Measurements from ENCODE around the gene NPC1L1. TPM values are rescaled to one million over a fixed set of nuclear protein-coding genes. Genes with fewer than 3 reads are reported as not detected.

The NPC1L1 gene
- total RNA-seq, 8 experiments from 2014 or later: 0.05 to 0.24 (median 0.15) TPM; not detected in 3

- in situ Hi-C loops (cut with MboI; ENCODE audit: low pct_unique_long_range_greater_than_20kb in 2 of 9, low sequenced_read_pairs in 9 of 9, unreplicated experiment in 9 of 9): no loop called here
Measured at GRCh38 chr7:44505595-44505994, 35.5 kb downstream of the NPC1L1 start.

GRCh38 chr7:44498230-44498954 is 42.7 kb downstream of the NPC1L1 start:
- no peak overlapping the region for H3K27ac ChIP-seq
- in situ Hi-C loops (cut with MboI; ENCODE audit: low pct_unique_long_range_greater_than_20kb in 2 of 9, low sequenced_read_pairs in 9 of 9, unreplicated experiment in 9 of 9): loop anchor here in 4 of 9 experiments (25.0 kb wide), 2 partner anchors 261 to 286 kb away; partner anchors contain the start of gene YKT6 (in 2 of the 4)
- H3K4me3 ChIP-seq: no peak overlapping the region
- no peaks in the 10 kb centered on the region for H3K4me1 ChIP-seq (replicated peaks in 1 of 2)
- 5 to 67% (median 26%) methylated on average over 1 to 4 of the region's 4 CpGs; no CpG with 5 or more reads in 2 of the 10 experiments for WGBS, 10 experiments
- no peak for ATAC-seq (replicated peaks in 6 of 8)

More at GRCh38 chr7:44505595-44505994, 35.5 kb downstream of the NPC1L1 start:
- no peak overlapping the region for H3K4me3 ChIP-seq
- 20 to 60% (median 50%) methylated on average over 1 to 2 of the region's 3 CpGs; no CpG with 5 or more reads in 6 of the 10 experiments for WGBS, 10 experiments
- no peaks in the 10 kb centered on the region for H3K4me1 ChIP-seq (replicated peaks in 1 of 2)
- no peak overlapping the region for H3K27ac ChIP-seq
- no peak for ATAC-seq (replicated peaks in 6 of 8)

DNA sequence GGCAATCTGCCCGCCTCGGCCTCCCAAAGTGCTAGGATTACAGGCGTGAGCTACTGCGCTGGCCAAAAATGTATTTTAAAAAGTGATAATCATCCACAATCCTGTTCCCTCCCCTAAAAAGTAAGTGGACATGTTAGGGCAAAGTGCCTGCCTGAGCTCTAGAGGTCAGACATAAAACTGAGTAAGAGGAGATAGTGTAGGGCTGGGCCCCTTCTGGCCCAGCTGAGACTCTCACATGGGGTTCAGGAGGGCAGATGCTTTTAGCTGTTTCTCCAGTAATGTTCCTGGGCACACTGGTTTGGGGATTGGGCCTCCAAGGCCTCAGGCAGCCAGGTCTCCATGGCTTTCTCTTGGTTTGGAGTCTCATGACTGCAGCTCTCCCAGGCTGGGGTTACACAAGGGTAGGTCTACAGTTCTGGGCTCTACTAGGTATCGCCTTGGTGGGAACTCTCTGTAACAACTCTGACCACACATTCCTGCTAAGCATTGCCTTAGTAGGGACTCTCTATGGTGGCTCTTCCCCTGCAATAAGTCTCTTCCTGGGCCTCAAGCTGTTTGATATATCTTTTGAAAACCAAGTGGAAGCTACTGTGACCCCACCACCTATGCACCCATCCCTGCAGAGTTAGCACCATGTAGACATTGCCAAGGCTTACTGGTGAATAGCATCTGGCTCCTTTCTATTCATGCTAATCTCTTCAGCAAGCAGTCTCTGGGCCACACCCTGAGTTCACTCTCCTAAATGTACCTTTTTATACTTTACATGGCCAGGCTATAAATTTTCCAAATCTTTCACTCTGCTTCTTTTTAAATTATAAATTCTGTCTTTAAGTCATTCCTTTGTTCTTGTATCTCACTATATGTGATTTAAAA is 43.7 kb downstream of the NPC1L1 start:
- no peak overlapping the region for H3K27ac ChIP-seq
- WGBS, 10 experiments: 82 to 100% (median 89%) methylated on average over 2 to 4 of the region's 5 CpGs; no CpG with 5 or more reads in 5 of the 10 experiments
- ATAC-seq (replicated peaks in 6 of 8): peak in 3 of 8 experiments; percentile 74 to 98 (median 89)
- H3K4me1 ChIP-seq (replicated peaks in 1 of 2): no peaks in the 10 kb centered on the region
- H3K4me3 ChIP-seq: no peak overlapping the region
- in situ Hi-C loops (cut with MboI; ENCODE audit: low pct_unique_long_range_greater_than_20kb in 2 of 9, low sequenced_read_pairs in 9 of 9, unreplicated experiment in 9 of 9): loop anchor here in 4 of 9 experiments (25.0 kb wide), 2 partner anchors 260 to 285 kb away; partner anchors contain the start of gene YKT6 (in 2 of the 4)

- no peak overlapping the region for H3K27ac ChIP-seq
- WGBS, 10 experiments: 0 to 78% (median 67%) methylated on average over 1 of the region's 1 CpG; no CpG with 5 or more reads in 5 of the 10 experiments
- no peak overlapping the region for H3K4me3 ChIP-seq
- in situ Hi-C loops (cut with MboI; ENCODE audit: low pct_unique_long_range_greater_than_20kb in 2 of 9, low sequenced_read_pairs in 9 of 9, unreplicated experiment in 9 of 9): loop anchor here in 4 of 9 experiments (25.0 kb wide), 2 partner anchors 259 to 284 kb away; partner anchors contain the start of gene YKT6 (in 2 of the 4)
- peaks cover 1% of the 10 kb centered on the region in 2 donors for H3K4me1 ChIP-seq (replicated peaks in 1 of 2)
- ATAC-seq (replicated peaks in 6 of 8): no peak
Measured at GRCh38 chr7:44496385-44496784, 44.7 kb downstream of the NPC1L1 start.

- ATAC-seq (replicated peaks in 6 of 8): no peak
- Histone ChIP-seq H3K4me1 (replicated peaks in 1 of 2) (peaks cover 3% of the 10 kb centered on the region in 2 donors), H3K27ac (no peak overlapping the region), H3K4me3 (no peak overlapping the region)
- in situ Hi-C loops (cut with MboI; ENCODE audit: low pct_unique_long_range_greater_than_20kb in 2 of 9, low sequenced_read_pairs in 9 of 9, unreplicated experiment in 9 of 9): loop anchor here in 4 of 9 experiments (25.0 kb wide), 2 partner anchors 258 to 283 kb away; partner anchors contain the start of gene YKT6 (in 2 of the 4)
- 19 to 88% (median 71%) methylated on average over 2 of the region's 2 CpGs for WGBS, 10 experiments
Measured at GRCh38 chr7:44494960-44495359, 46.2 kb downstream of the NPC1L1 start.

GRCh38 chr7:44491229-44491628 is 49.9 kb downstream of the NPC1L1 start:
- 0 to 50% (median 6%) methylated on average over 1 to 3 of the region's 3 CpGs; no CpG with 5 or more reads in 1 of the 10 experiments for WGBS, 10 experiments
- Histone ChIP-seq H3K4me1 (replicated peaks in 1 of 2) (peaks cover 10 to 16% of the 10 kb centered on the region in 2 donors), H3K27ac (peak overlapping the region; percentile 98 to 100), H3K4me3 (peak overlapping the region; percentile 58 to 97 (median 80))
- in situ Hi-C loops (cut with MboI; ENCODE audit: low pct_unique_long_range_greater_than_20kb in 2 of 9, low sequenced_read_pairs in 9 of 9, unreplicated experiment in 9 of 9): loop anchor here in 4 of 9 experiments (25.0 kb wide), 2 partner anchors 254 to 279 kb away; partner anchors contain the start of gene YKT6 (in 2 of the 4)
- no peak for ATAC-seq (replicated peaks in 6 of 8)

GRCh38 chr7:44490351-44491200 is 50.6 kb downstream of the NPC1L1 start, which contains the start of gene NUDCD3:
NUDCD3 (minus strand) TSS chr7:44490658; CDS start chr7:44490600, 58 bp downstream.
- WGBS, 10 experiments: 0 to 17% (median 1%) methylated on average over 2 to 38 of the region's 63 CpGs; no CpG with 5 or more reads in 1 of the 10 experiments
- Histone ChIP-seq H3K27ac (peak within 1 kb of the TSS; percentile 98 to 100), H3K4me1 (replicated peaks in 1 of 2) (peaks cover 10 to 16% of the 10 kb centered on the region in 2 donors), H3K4me3 (peak within 1 kb of the TSS; percentile 58 to 97 (median 80))
- in situ Hi-C loops (cut with MboI; ENCODE audit: low pct_unique_long_range_greater_than_20kb in 2 of 9, low sequenced_read_pairs in 9 of 9, unreplicated experiment in 9 of 9): loop anchor here in 4 of 9 experiments (25.0 kb wide), 2 partner anchors 253 to 278 kb away; partner anchors contain the start of gene YKT6 (in 2 of the 4)
- peak; percentile 93 to 99 (median 98) for ATAC-seq (replicated peaks in 6 of 8)

- in situ Hi-C loops (cut with MboI; ENCODE audit: low pct_unique_long_range_greater_than_20kb in 2 of 9, low sequenced_read_pairs in 9 of 9, unreplicated experiment in 9 of 9): loop anchor here in 4 of 9 experiments (25.0 kb wide), 2 partner anchors 253 to 278 kb away; partner anchors contain the start of gene YKT6 (in 2 of the 4)
- H3K4me3 ChIP-seq: peak overlapping the region; percentile 58 to 97 (median 80)
- peak in 6 of 8 experiments; percentile 5 to 30 (median 14) for ATAC-seq (replicated peaks in 6 of 8)
- H3K27ac ChIP-seq: peak overlapping the region; percentile 98 to 100
- 0 to 5% (median 0%) methylated on average over 4 to 15 of the region's 19 CpGs; no CpG with 5 or more reads in 2 of the 10 experiments for WGBS, 10 experiments
- peaks cover 10 to 16% of the 10 kb centered on the region in 2 donors for H3K4me1 ChIP-seq (replicated peaks in 1 of 2)
Measured at GRCh38 chr7:44489955-44490350, 51.2 kb downstream of the NPC1L1 start.

- H3K27ac ChIP-seq: no peak overlapping the region
- 72 to 100% (median 92%) methylated on average over 1 to 3 of the region's 3 CpGs; no CpG with 5 or more reads in 2 of the 10 experiments for WGBS, 10 experiments
- peak overlapping the region; percentile 58 to 97 (median 80) for H3K4me3 ChIP-seq
- no peak for ATAC-seq (replicated peaks in 6 of 8)
- in situ Hi-C loops (cut with MboI; ENCODE audit: low pct_unique_long_range_greater_than_20kb in 2 of 9, low sequenced_read_pairs in 9 of 9, unreplicated experiment in 9 of 9): loop anchor here in 4 of 9 experiments (25.0 kb wide), 2 partner anchors 252 to 277 kb away; partner anchors contain the start of gene YKT6 (in 2 of the 4)
- peaks cover 10 to 16% of the 10 kb centered on the region in 2 donors for H3K4me1 ChIP-seq (replicated peaks in 1 of 2)
Measured at GRCh38 chr7:44488955-44489354, 52.2 kb downstream of the NPC1L1 start.

DNA sequence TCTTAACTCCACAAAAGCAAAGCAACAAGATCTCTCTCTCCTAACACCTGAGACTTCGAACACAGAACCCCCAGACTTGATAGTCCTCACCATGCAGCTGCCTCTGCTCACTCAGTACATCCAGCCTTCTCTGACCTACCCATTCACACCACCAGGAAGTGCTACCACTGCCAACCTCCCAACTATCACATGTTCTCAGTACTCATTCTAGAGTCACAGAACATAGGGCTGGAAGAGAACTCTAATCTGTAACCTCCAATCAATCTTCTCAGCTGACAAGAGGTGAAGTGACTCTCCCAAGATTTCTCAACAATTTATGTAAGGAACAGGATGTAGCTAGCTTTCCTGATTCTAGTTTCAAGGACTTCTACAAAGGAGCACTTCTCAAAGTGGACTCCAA is 54.4 kb downstream of the NPC1L1 start:
- 83 to 100% (median 100%) methylated on average over 1 of the region's 1 CpG; no CpG with 5 or more reads in 4 of the 10 experiments for WGBS, 10 experiments
- Histone ChIP-seq H3K27ac (no peak overlapping the region), H3K4me1 (replicated peaks in 1 of 2) (peaks cover 10 to 16% of the 10 kb centered on the region in 2 donors), H3K4me3 (no peak overlapping the region)
- ATAC-seq (replicated peaks in 6 of 8): peak in 2 of 8 experiments; percentile 8 to 11
- in situ Hi-C loops (cut with MboI; ENCODE audit: low pct_unique_long_range_greater_than_20kb in 2 of 9, low sequenced_read_pairs in 9 of 9, unreplicated experiment in 9 of 9): loop anchor here in 4 of 9 experiments (25.0 kb wide), 2 partner anchors 249 to 274 kb away; partner anchors contain the start of gene YKT6 (in 2 of the 4)

DNA sequence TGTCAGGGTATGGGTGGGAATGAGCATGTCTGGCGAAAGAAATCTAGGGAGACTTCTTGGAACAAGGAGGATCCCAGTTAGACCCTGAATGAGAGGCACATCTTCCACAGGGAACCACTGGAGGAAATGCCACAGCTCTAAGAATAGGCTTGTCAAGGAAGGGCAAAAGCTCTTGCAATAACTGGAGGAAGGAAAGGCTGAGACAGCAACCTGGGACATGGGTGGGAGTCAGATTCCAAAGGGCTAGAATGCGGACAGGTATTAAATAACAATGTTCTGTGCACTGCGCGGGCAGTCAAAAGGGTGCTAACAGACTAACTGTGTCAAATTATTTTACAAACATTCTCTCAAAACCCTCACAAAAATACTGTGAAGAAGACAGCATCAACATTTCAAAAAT is 55.1 kb downstream of the NPC1L1 start:
- Histone ChIP-seq H3K4me1 (replicated peaks in 1 of 2) (peaks cover 6 to 13% of the 10 kb centered on the region in 2 donors), H3K4me3 (no peak overlapping the region), H3K27ac (no peak overlapping the region)
- WGBS, 10 experiments: 95 to 100% (median 100%) methylated on average over 1 to 4 of the region's 4 CpGs
- no peak for ATAC-seq (replicated peaks in 6 of 8)
- in situ Hi-C loops (cut with MboI; ENCODE audit: low pct_unique_long_range_greater_than_20kb in 2 of 9, low sequenced_read_pairs in 9 of 9, unreplicated experiment in 9 of 9): loop anchor here in 4 of 9 experiments (25.0 kb wide), 2 partner anchors 249 to 274 kb away; partner anchors contain the start of gene YKT6 (in 2 of the 4)

Data from motor neuron (in vitro differentiated cells).